ENCODE results near the gene BABAM1.

BABAM1 gene

GRCh38 chr19:17256130-17256529 lies 11.1 kb upstream of the BABAM1 start:
- no peaks in the 10 kb centered on the region for H3K4me1 ChIP-seq (ENCODE audit: control insufficient read depth, low read depth, low read length)
- H3K36me3 ChIP-seq (ENCODE audit: control insufficient read depth, insufficient read depth, low read length), result no peaks in the 10 kb centered on the region
- no peak overlapping the region for H3K18ac ChIP-seq (ENCODE audit: low read length)
- no peak overlapping the region for H4K5ac ChIP-seq (ENCODE audit: low read length)
- H3K9ac ChIP-seq (ENCODE audit: low read length), result no peak overlapping the region
- no peak overlapping the region for H3K56ac ChIP-seq (ENCODE audit: low read length)
- DNase-seq, result no peak
- no peak overlapping the region for H4K8ac ChIP-seq (ENCODE audit: low read depth, low read length)
- no peak overlapping the region for H2AK5ac ChIP-seq (ENCODE audit: low read length)
- H3K27ac ChIP-seq (ENCODE audit: low read depth, low read length), result no peak overlapping the region
- no peak overlapping the region for H3K4me2 ChIP-seq (ENCODE audit: low read length)
- H2BK120ac ChIP-seq (ENCODE audit: low read depth, low read length), result no peak overlapping the region
- H3K23ac ChIP-seq (ENCODE audit: low read length), result no peak overlapping the region
- H3K27me3 ChIP-seq (ENCODE audit: insufficient read depth, low read length, poor library complexity), result no peaks in the 10 kb centered on the region
- WGBS (ENCODE audit: extremely low coverage, insufficient coverage, low lambda C conversion rate), result no CpG with 5 or more reads among the region's 3 CpGs
- no peaks in the 10 kb centered on the region for H3K79me2 ChIP-seq (ENCODE audit: control insufficient read depth, insufficient read depth, low read length)
- H3K4me3 ChIP-seq (ENCODE audit: low read length), result no peak overlapping the region
- H3K4ac ChIP-seq (ENCODE audit: low read depth, low read length), result no peak overlapping the region
- no peak overlapping the region for H2BK5ac ChIP-seq (ENCODE audit: low read length)
- no peak overlapping the region for H2BK15ac ChIP-seq (replicated peaks; ENCODE audit: low read depth)
- H3K79me1 ChIP-seq (ENCODE audit: low read length), result no peaks in the 10 kb centered on the region

- Histone ChIP-seq H2BK120ac (ENCODE audit: low read depth, low read length) (no peak overlapping the region), H3K36me3 (ENCODE audit: control insufficient read depth, insufficient read depth, low read length) (no peaks in the 10 kb centered on the region), H3K4me2 (ENCODE audit: low read length) (no peak overlapping the region), H2AK5ac (ENCODE audit: low read length) (no peak overlapping the region), H3K18ac (ENCODE audit: low read length) (no peak overlapping the region), H3K56ac (ENCODE audit: low read length) (no peak overlapping the region), H4K5ac (ENCODE audit: low read length) (no peak overlapping the region), H3K27ac (ENCODE audit: low read depth, low read length) (no peak overlapping the region), H3K79me1 (ENCODE audit: low read length) (no peaks in the 10 kb centered on the region), H3K23ac (ENCODE audit: low read length) (no peak overlapping the region), H3K4ac (ENCODE audit: low read depth, low read length) (no peak overlapping the region), H3K4me1 (ENCODE audit: control insufficient read depth, low read depth, low read length) (no peaks in the 10 kb centered on the region), H3K4me3 (ENCODE audit: low read length) (no peak overlapping the region), H2BK5ac (ENCODE audit: low read length) (no peak overlapping the region), H3K9ac (ENCODE audit: low read length) (no peak overlapping the region), H3K27me3 (ENCODE audit: insufficient read depth, low read length, poor library complexity) (no peaks in the 10 kb centered on the region), H4K8ac (ENCODE audit: low read depth, low read length) (no peak overlapping the region), H2BK15ac (replicated peaks; ENCODE audit: low read depth) (no peak overlapping the region), H3K79me2 (ENCODE audit: control insufficient read depth, insufficient read depth, low read length) (no peaks in the 10 kb centered on the region)
- WGBS (ENCODE audit: extremely low coverage, insufficient coverage, low lambda C conversion rate), result no CpG with 5 or more reads among the region's 9 CpGs
- peak; percentile 74 for DNase-seq
Observed at GRCh38 chr19:17259118-17259780, 8.0 kb upstream of the BABAM1 start.

DNA sequence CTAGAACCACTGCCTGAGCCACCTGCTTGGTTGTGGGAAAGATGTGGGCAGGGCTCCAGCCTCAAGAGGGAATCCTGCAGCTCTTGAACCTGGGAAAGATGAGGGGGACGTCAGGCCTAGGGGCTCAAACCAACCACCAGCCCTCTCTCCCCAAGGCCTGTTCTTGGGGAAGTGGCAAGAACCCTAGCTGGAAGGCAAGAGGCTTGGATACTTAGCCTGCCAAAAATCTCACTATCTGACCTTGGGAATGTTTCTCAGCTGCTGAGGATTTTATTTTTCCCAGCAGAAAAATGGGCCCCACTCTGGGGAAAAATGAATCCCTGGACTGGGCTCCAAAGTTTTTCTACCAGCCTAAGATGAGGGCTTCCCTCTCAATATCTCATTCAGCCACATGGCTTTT lies 7.3 kb upstream of the BABAM1 start:
- Histone ChIP-seq H3K4ac (ENCODE audit: low read depth, low read length) (no peak overlapping the region), H3K4me2 (ENCODE audit: low read length) (no peak overlapping the region), H2BK120ac (ENCODE audit: low read depth, low read length) (no peak overlapping the region), H3K27me3 (ENCODE audit: insufficient read depth, low read length, poor library complexity) (no peaks in the 10 kb centered on the region), H2AK5ac (ENCODE audit: low read length) (no peak overlapping the region), H3K27ac (ENCODE audit: low read depth, low read length) (no peak overlapping the region), H3K79me2 (ENCODE audit: control insufficient read depth, insufficient read depth, low read length) (no peaks in the 10 kb centered on the region), H4K8ac (ENCODE audit: low read depth, low read length) (no peak overlapping the region), H3K9ac (ENCODE audit: low read length) (no peak overlapping the region), H2BK15ac (replicated peaks; ENCODE audit: low read depth) (no peak overlapping the region), H3K56ac (ENCODE audit: low read length) (no peak overlapping the region), H3K4me3 (ENCODE audit: low read length) (no peak overlapping the region), H4K5ac (ENCODE audit: low read length) (no peak overlapping the region), H3K23ac (ENCODE audit: low read length) (no peak overlapping the region), H3K36me3 (ENCODE audit: control insufficient read depth, insufficient read depth, low read length) (no peaks in the 10 kb centered on the region), H3K79me1 (ENCODE audit: low read length) (no peaks in the 10 kb centered on the region), H3K4me1 (ENCODE audit: control insufficient read depth, low read depth, low read length) (peaks cover 2% of the 10 kb centered on the region), H3K18ac (ENCODE audit: low read length) (no peak overlapping the region), H2BK5ac (ENCODE audit: low read length) (no peak overlapping the region)
- no CpG with 5 or more reads among the region's 1 CpG for WGBS (ENCODE audit: extremely low coverage, insufficient coverage, low lambda C conversion rate)
- no peak for DNase-seq

GRCh38 chr19:17260842-17261325 lies 6.4 kb upstream of the BABAM1 start:
- H3K4ac ChIP-seq (ENCODE audit: low read depth, low read length), result no peak overlapping the region
- no peak overlapping the region for H4K5ac ChIP-seq (ENCODE audit: low read length)
- no peak overlapping the region for H2BK5ac ChIP-seq (ENCODE audit: low read length)
- H3K4me1 ChIP-seq (ENCODE audit: control insufficient read depth, low read depth, low read length), result peaks cover 2% of the 10 kb centered on the region
- H2BK120ac ChIP-seq (ENCODE audit: low read depth, low read length), result no peak overlapping the region
- no peak overlapping the region for H3K27ac ChIP-seq (ENCODE audit: low read depth, low read length)
- no CpG with 5 or more reads among the region's 15 CpGs for WGBS (ENCODE audit: extremely low coverage, insufficient coverage, low lambda C conversion rate)
- H3K79me1 ChIP-seq (ENCODE audit: low read length), result no peaks in the 10 kb centered on the region
- no peak overlapping the region for H2AK5ac ChIP-seq (ENCODE audit: low read length)
- H4K8ac ChIP-seq (ENCODE audit: low read depth, low read length), result no peak overlapping the region
- H3K27me3 ChIP-seq (ENCODE audit: insufficient read depth, low read length, poor library complexity), result no peaks in the 10 kb centered on the region
- H3K23ac ChIP-seq (ENCODE audit: low read length), result no peak overlapping the region
- H3K36me3 ChIP-seq (ENCODE audit: control insufficient read depth, insufficient read depth, low read length), result no peaks in the 10 kb centered on the region
- no peak overlapping the region for H2BK15ac ChIP-seq (replicated peaks; ENCODE audit: low read depth)
- peak overlapping the region; percentile 74 for H3K56ac ChIP-seq (ENCODE audit: low read length)
- no peaks in the 10 kb centered on the region for H3K79me2 ChIP-seq (ENCODE audit: control insufficient read depth, insufficient read depth, low read length)
- peak; percentile 96 for DNase-seq
- H3K4me3 ChIP-seq (ENCODE audit: low read length), result no peak overlapping the region
- H3K4me2 ChIP-seq (ENCODE audit: low read length), result no peak overlapping the region
- H3K9ac ChIP-seq (ENCODE audit: low read length), result no peak overlapping the region
- no peak overlapping the region for H3K18ac ChIP-seq (ENCODE audit: low read length)

DNA sequence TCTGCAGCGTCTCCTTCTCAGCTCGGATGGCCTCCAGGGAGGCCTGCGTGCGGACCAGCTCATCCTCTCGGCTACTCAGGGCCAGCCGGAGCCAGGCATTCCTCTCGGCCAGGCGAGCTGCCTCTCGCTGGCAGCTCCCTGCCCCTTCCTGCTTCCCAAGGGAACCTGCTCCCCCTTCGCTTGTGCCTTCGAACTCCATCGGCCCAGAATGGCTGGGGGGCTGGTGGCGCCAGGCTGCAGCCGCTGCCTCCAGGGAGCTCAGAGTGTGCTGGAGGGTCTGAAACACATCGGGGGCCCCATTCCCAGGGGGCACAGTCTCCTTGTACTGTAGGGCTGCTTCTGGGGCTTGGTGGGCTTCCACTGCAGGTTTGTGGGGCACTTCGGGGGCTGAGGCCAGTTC lies 4.7 kb upstream of the BABAM1 start:
- Histone ChIP-seq H2BK15ac (replicated peaks; ENCODE audit: low read depth) (no peak overlapping the region), H3K4me1 (ENCODE audit: control insufficient read depth, low read depth, low read length) (peaks cover 2% of the 10 kb centered on the region), H3K4me2 (ENCODE audit: low read length) (no peak overlapping the region), H3K4ac (ENCODE audit: low read depth, low read length) (no peak overlapping the region), H4K5ac (ENCODE audit: low read length) (no peak overlapping the region), H3K27me3 (ENCODE audit: insufficient read depth, low read length, poor library complexity) (no peaks in the 10 kb centered on the region), H3K36me3 (ENCODE audit: control insufficient read depth, insufficient read depth, low read length) (no peaks in the 10 kb centered on the region), H3K27ac (ENCODE audit: low read depth, low read length) (no peak overlapping the region), H3K18ac (ENCODE audit: low read length) (no peak overlapping the region), H4K8ac (ENCODE audit: low read depth, low read length) (no peak overlapping the region), H2BK5ac (ENCODE audit: low read length) (no peak overlapping the region), H3K79me1 (ENCODE audit: low read length) (no peaks in the 10 kb centered on the region), H3K79me2 (ENCODE audit: control insufficient read depth, insufficient read depth, low read length) (no peaks in the 10 kb centered on the region), H3K56ac (ENCODE audit: low read length) (no peak overlapping the region), H3K23ac (ENCODE audit: low read length) (no peak overlapping the region), H2AK5ac (ENCODE audit: low read length) (no peak overlapping the region), H3K4me3 (ENCODE audit: low read length) (no peak overlapping the region), H3K9ac (ENCODE audit: low read length) (no peak overlapping the region), H2BK120ac (ENCODE audit: low read depth, low read length) (no peak overlapping the region)
- DNase-seq, result no peak
- WGBS (ENCODE audit: extremely low coverage, insufficient coverage, low lambda C conversion rate), result no CpG with 5 or more reads among the region's 16 CpGs
